Measurements from ENCODE around the gene URB1. TPM values are rescaled to one million over a fixed set of nuclear protein-coding genes. Genes with fewer than 3 reads are reported as not detected.

Gene URB1
- total RNA-seq, 1 experiment from 2014 or later: 18.1 TPM

- ATAC-seq: peak; percentile 95
- peak within 1 kb of the TSS; percentile 86 to 87 for H3K4me3 ChIP-seq (ENCODE audit: low read depth in 2 of 2, low read length in 2 of 2)
- peak; percentile 67 for DNase-seq (ENCODE audit: low read depth, low spot score)
- BruUV-seq (replicated peaks): no TSS peak
- peak within 1 kb of the TSS; percentile 76 for H3K27ac ChIP-seq (ENCODE audit: low read length)
- H3K36me3 ChIP-seq (ENCODE audit: control insufficient read depth, insufficient read depth, low read length): peaks cover 2% of the 10 kb centered on the region
- no peaks in the 10 kb centered on the region for H3K27me3 ChIP-seq (ENCODE audit: control insufficient read depth, insufficient read depth, low read length)
- CTCF ChIA-PET: no interaction called here
- in situ Hi-C loops (cut with HindIII; ENCODE audit: low pct_unique_long_range_greater_than_20kb, low sequenced_read_pairs) (no loop called here), intact Hi-C loops (cut with micrococcal nuclease; ENCODE audit: unreplicated experiment) (no loop called here)
- TF ChIP-seq CTCF (IDR thresholded peaks at IDR 0.05) (no peak), TCF7L2 (IDR thresholded peaks at IDR 0.05; ENCODE audit: low read depth, low read length) (no peak), SIN3A (IDR thresholded peaks at IDR 0.05; ENCODE audit: borderline replicate concordance, insufficient read depth, low read depth, low read length) (peak; percentile 88), REST (IDR thresholded peaks at IDR 0.05; ENCODE audit: insufficient read depth in 1 of 2, low read depth in 2 of 2, low read length in 1 of 2) (0 out of 4 replicates have a peak, but pooled peaks of 1 of the 2 experiments have one; percentile 41), POLR2AphosphoS5 (IDR thresholded peaks at IDR 0.05; ENCODE audit: low read depth, low read length) (peak; percentile 87; the same call in 1 of the 2 replicates)
- no peaks in the 10 kb centered on the region for H3K9me3 ChIP-seq (ENCODE audit: control insufficient read depth, insufficient read depth, low read depth, low read length)
- POLR2A ChIA-PET: no interaction called here
- peaks cover 11% of the 10 kb centered on the region for H3K4me1 ChIP-seq (ENCODE audit: control insufficient read depth, insufficient read depth, low read length)
These were observed 114.1 kb downstream of the URB1 start, which contains the start of gene MIS18A for GRCh38 chr21:32278518-32279376. Gene MIS18A, minus strand, starts transcription at chr21:32279049. Its CDS starts 35 bp downstream, at chr21:32279014.

- peak overlapping the region; percentile 86 to 87 for H3K4me3 ChIP-seq (ENCODE audit: low read depth in 2 of 2, low read length in 2 of 2)
- in situ Hi-C loops (cut with HindIII; ENCODE audit: low pct_unique_long_range_greater_than_20kb, low sequenced_read_pairs) (no loop called here), intact Hi-C loops (cut with micrococcal nuclease; ENCODE audit: unreplicated experiment) (no loop called here)
- BruUV-seq (replicated peaks): no TSS peak
- no peaks in the 10 kb centered on the region for H3K9me3 ChIP-seq (ENCODE audit: control insufficient read depth, insufficient read depth, low read depth, low read length)
- H3K36me3 ChIP-seq (ENCODE audit: control insufficient read depth, insufficient read depth, low read length): peaks cover 2% of the 10 kb centered on the region
- no peaks in the 10 kb centered on the region for H3K27me3 ChIP-seq (ENCODE audit: control insufficient read depth, insufficient read depth, low read length)
- no peak for DNase-seq (ENCODE audit: low read depth, low spot score)
- H3K27ac ChIP-seq (ENCODE audit: low read length): peak overlapping the region; percentile 76
- H3K4me1 ChIP-seq (ENCODE audit: control insufficient read depth, insufficient read depth, low read length): peaks cover 11% of the 10 kb centered on the region
- TF ChIP-seq TCF7L2 (IDR thresholded peaks at IDR 0.05; ENCODE audit: low read depth, low read length): no peak
- TF ChIP-seq POLR2AphosphoS5 (IDR thresholded peaks at IDR 0.05; ENCODE audit: low read depth, low read length): no peak
- TF ChIP-seq SIN3A (IDR thresholded peaks at IDR 0.05; ENCODE audit: borderline replicate concordance, insufficient read depth, low read depth, low read length): no peak
- no peak for TF ChIP-seq CTCF (IDR thresholded peaks at IDR 0.05)
- no peak for TF ChIP-seq REST (IDR thresholded peaks at IDR 0.05; ENCODE audit: insufficient read depth in 1 of 2, low read depth in 2 of 2, low read length in 1 of 2)
- ChIA-PET POLR2A (no interaction called here), CTCF (no interaction called here)
- ATAC-seq: 0 out of 2 replicates have a peak, but pooled peaks have one; percentile 38
These were observed 114.7 kb downstream of the URB1 start for GRCh38 chr21:32278103-32278502.
